ENCODE data around the gene TM9SF3.

GRCh38 chr10:96619796-96620773, 33.3 kb upstream of the TM9SF3 start:
- TF ChIP-seq, protein P1, sequence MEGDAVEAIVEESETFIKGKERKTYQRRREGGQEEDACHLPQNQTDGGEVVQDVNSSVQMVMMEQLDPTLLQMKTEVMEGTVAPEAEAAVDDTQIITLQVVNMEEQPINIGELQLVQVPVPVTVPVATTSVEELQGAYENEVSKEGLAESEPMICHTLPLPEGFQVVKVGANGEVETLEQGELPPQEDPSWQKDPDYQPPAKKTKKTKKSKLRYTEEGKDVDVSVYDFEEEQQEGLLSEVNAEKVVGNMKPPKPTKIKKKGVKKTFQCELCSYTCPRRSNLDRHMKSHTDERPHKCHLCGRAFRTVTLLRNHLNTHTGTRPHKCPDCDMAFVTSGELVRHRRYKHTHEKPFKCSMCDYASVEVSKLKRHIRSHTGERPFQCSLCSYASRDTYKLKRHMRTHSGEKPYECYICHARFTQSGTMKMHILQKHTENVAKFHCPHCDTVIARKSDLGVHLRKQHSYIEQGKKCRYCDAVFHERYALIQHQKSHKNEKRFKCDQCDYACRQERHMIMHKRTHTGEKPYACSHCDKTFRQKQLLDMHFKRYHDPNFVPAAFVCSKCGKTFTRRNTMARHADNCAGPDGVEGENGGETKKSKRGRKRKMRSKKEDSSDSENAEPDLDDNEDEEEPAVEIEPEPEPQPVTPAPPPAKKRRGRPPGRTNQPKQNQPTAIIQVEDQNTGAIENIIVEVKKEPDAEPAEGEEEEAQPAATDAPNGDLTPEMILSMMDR (IDR thresholded peaks at IDR 0.05; ENCODE audit: insufficient read depth, low read length, poor library complexity, severe bottlenecking), result no peak
- no peak for TF ChIP-seq EZH2phosphoT487 (conservative IDR thresholded peaks at IDR 0.05; ENCODE audit: low read length)
